Measurements from ENCODE around the gene SERPINB10. TPM values are rescaled to one million over a fixed set of nuclear protein-coding genes. Genes with fewer than 3 reads are reported as not detected.

SERPINB10 gene
- total RNA-seq, 1 experiment from 2014 or later: not detected

DNA sequence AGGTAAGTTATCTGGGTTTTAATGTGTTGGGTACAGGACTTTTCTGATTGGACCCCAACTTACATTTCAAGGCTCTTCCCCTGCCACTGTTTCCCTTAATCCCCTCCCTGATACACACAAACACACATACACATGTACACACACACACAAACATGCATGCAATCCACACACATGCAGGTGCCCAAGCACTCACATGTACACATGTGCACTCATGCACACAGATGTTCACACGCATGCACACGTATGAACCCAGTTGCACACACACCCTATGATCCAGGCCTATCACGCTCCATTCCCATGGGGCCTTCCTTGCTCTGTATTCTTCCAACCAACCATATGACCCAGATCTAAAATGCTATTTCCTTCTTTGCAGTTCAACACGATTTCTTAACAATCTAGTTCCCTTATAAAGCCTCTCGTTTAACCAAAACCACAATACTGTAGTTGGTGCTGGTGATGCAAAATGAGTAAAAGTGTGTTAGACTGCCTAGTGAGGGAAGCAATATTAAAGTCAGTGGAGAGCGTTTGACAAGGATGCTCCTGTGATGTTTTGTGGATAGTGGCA, 73.2 kb downstream of the SERPINB10 start (continued):
- TF ChIP-seq, protein P1, sequence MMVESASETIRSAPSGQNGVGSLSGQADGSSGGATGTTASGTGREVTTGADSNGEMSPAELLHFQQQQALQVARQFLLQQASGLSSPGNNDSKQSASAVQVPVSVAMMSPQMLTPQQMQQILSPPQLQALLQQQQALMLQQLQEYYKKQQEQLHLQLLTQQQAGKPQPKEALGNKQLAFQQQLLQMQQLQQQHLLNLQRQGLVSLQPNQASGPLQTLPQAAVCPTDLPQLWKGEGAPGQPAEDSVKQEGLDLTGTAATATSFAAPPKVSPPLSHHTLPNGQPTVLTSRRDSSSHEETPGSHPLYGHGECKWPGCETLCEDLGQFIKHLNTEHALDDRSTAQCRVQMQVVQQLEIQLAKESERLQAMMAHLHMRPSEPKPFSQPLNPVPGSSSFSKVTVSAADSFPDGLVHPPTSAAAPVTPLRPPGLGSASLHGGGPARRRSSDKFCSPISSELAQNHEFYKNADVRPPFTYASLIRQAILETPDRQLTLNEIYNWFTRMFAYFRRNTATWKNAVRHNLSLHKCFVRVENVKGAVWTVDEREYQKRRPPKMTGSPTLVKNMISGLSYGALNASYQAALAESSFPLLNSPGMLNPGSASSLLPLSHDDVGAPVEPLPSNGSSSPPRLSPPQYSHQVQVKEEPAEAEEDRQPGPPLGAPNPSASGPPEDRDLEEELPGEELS (CRISPR knock-in tag; IDR thresholded peaks at IDR 0.05): no peak
- TF ChIP-seq NFATC4 (CRISPR knock-in tag; IDR thresholded peaks at IDR 0.05): no peak
- TF ChIP-seq SMAD4 (CRISPR knock-in tag; IDR thresholded peaks at IDR 0.05): no peak

DNA sequence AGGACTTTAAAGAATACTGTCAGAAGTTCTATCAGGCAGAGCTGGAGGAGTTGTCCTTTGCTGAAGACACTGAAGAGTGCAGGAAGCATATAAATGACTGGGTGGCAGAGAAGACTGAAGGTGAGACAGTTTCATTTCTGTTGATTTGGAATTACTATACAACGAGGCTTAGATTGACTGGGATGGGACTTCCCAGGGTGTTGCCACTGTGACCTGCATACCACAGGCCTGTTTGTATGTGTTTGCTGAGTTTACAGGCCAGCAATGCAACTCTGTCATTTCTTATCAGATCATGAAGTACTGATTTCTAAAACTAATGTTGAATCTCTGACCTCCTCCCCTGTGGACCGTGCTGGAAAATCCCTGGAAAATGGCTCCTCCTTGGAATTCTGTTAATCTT, 74.0 kb downstream of the SERPINB10 start:
- TF ChIP-seq NR2C2 (CRISPR knock-in tag; IDR thresholded peaks at IDR 0.05) (no peak), FOXP1 (CRISPR knock-in tag; IDR thresholded peaks at IDR 0.05; ENCODE audit: borderline replicate concordance) (no peak), SMAD3 (CRISPR knock-in tag; IDR thresholded peaks at IDR 0.05; ENCODE audit: borderline replicate concordance) (no peak), TEAD4 (CRISPR knock-in tag; IDR thresholded peaks at IDR 0.05) (no peak), ZNF219 (CRISPR knock-in tag; IDR thresholded peaks at IDR 0.05; ENCODE audit: borderline replicate concordance) (no peak), GTF2I (CRISPR knock-in tag; conservative IDR thresholded peaks at IDR 0.05) (no peak), KAT7 (CRISPR knock-in tag; IDR thresholded peaks at IDR 0.05; ENCODE audit: borderline replicate concordance) (no peak), ZNF121 (CRISPR knock-in tag; IDR thresholded peaks at IDR 0.05) (no peak), ATF1 (CRISPR knock-in tag; IDR thresholded peaks at IDR 0.05) (no peak), JAZF1 (CRISPR knock-in tag; IDR thresholded peaks at IDR 0.05) (no peak), ZNF671 (CRISPR knock-in tag; IDR thresholded peaks at IDR 0.05) (no peak), ETV6 (CRISPR knock-in tag; IDR thresholded peaks at IDR 0.05) (no peak), CBFB (CRISPR knock-in tag; IDR thresholded peaks at IDR 0.05; ENCODE audit: low read depth) (no peak)
- TF ChIP-seq, protein P2, sequence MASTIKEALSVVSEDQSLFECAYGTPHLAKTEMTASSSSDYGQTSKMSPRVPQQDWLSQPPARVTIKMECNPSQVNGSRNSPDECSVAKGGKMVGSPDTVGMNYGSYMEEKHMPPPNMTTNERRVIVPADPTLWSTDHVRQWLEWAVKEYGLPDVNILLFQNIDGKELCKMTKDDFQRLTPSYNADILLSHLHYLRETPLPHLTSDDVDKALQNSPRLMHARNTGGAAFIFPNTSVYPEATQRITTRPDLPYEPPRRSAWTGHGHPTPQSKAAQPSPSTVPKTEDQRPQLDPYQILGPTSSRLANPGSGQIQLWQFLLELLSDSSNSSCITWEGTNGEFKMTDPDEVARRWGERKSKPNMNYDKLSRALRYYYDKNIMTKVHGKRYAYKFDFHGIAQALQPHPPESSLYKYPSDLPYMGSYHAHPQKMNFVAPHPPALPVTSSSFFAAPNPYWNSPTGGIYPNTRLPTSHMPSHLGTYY (CRISPR knock-in tag; IDR thresholded peaks at IDR 0.05): no peak
- TF ChIP-seq, protein P3, sequence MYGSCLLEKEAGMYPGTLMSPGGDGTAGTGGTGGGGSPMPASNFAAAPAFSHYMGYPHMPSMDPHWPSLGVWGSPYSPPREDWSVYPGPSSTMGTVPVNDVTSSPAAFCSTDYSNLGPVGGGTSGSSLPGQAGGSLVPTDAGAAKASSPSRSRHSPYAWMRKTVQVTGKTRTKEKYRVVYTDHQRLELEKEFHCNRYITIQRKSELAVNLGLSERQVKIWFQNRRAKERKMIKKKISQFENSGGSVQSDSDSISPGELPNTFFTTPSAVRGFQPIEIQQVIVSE (CRISPR knock-in tag; IDR thresholded peaks at IDR 0.05; ENCODE audit: borderline replicate concordance): no peak
- TF ChIP-seq, protein P4, sequence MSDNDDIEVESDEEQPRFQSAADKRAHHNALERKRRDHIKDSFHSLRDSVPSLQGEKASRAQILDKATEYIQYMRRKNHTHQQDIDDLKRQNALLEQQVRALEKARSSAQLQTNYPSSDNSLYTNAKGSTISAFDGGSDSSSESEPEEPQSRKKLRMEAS (CRISPR knock-in tag; IDR thresholded peaks at IDR 0.05): no peak
- TF ChIP-seq, protein P5, sequence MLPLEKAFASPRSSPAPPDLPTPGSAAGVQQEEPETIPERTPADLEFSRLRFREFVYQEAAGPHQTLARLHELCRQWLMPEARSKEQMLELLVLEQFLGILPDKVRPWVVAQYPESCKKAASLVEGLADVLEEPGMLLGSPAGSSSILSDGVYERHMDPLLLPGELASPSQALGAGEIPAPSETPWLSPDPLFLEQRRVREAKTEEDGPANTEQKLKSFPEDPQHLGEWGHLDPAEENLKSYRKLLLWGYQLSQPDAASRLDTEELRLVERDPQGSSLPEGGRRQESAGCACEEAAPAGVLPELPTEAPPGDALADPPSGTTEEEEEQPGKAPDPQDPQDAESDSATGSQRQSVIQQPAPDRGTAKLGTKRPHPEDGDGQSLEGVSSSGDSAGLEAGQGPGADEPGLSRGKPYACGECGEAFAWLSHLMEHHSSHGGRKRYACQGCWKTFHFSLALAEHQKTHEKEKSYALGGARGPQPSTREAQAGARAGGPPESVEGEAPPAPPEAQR (CRISPR knock-in tag; IDR thresholded peaks at IDR 0.05): no peak
- Mint-ChIP-seq H3K9me3 (no peaks in the 10 kb centered on the region), H3K4me1 (peaks cover 8% of the 10 kb centered on the region), H3K4me3 (no peak overlapping the region), H3K27me3 (ENCODE audit: low read depth) (peaks cover 48% of the 10 kb centered on the region), H3K36me3 (no peaks in the 10 kb centered on the region), H3K27ac (no peak overlapping the region)
- DNase-seq (ENCODE audit: low spot score) (no peak), ATAC-seq (no peak)
- ChIA-PET POLR2A (no interaction called here), CTCF (no interaction called here)

DNA sequence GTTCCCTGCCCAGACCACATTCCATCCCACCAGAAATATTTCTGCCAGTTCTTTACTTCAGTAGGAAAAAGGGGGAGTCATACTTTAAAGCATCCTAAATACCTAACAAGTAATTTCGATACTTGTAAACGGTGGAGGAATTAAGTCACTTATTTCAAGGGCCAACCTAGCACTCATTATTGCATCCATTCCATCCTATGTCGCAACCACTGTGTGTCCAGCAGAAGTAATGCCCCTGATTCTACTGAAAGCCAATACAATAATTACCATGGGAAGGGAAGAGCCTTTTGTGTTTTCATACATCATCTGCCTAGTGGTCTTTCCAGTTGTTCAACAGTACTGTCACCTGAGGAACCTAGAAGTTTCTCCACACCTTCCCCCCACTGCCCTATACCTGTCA, 74.6 kb downstream of the SERPINB10 start:
- POLR2A ChIA-PET: no interaction called here
- TF ChIP-seq, protein P6, sequence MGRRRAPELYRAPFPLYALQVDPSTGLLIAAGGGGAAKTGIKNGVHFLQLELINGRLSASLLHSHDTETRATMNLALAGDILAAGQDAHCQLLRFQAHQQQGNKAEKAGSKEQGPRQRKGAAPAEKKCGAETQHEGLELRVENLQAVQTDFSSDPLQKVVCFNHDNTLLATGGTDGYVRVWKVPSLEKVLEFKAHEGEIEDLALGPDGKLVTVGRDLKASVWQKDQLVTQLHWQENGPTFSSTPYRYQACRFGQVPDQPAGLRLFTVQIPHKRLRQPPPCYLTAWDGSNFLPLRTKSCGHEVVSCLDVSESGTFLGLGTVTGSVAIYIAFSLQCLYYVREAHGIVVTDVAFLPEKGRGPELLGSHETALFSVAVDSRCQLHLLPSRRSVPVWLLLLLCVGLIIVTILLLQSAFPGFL (CRISPR knock-in tag; IDR thresholded peaks at IDR 0.05; ENCODE audit: borderline replicate concordance): no peak
- TF ChIP-seq TEAD1 (CRISPR knock-in tag; IDR thresholded peaks at IDR 0.05): no peak
- TF ChIP-seq ZNF317 (CRISPR knock-in tag; IDR thresholded peaks at IDR 0.05; ENCODE audit: borderline replicate concordance, low read depth): no peak
- TF ChIP-seq IRF2 (CRISPR knock-in tag; IDR thresholded peaks at IDR 0.05; ENCODE audit: borderline replicate concordance, low read depth): no peak
- TF ChIP-seq, protein P7, sequence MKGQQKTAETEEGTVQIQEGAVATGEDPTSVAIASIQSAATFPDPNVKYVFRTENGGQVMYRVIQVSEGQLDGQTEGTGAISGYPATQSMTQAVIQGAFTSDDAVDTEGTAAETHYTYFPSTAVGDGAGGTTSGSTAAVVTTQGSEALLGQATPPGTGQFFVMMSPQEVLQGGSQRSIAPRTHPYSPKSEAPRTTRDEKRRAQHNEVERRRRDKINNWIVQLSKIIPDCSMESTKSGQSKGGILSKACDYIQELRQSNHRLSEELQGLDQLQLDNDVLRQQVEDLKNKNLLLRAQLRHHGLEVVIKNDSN (CRISPR knock-in tag; IDR thresholded peaks at IDR 0.05): no peak
- TF ChIP-seq, protein P8, sequence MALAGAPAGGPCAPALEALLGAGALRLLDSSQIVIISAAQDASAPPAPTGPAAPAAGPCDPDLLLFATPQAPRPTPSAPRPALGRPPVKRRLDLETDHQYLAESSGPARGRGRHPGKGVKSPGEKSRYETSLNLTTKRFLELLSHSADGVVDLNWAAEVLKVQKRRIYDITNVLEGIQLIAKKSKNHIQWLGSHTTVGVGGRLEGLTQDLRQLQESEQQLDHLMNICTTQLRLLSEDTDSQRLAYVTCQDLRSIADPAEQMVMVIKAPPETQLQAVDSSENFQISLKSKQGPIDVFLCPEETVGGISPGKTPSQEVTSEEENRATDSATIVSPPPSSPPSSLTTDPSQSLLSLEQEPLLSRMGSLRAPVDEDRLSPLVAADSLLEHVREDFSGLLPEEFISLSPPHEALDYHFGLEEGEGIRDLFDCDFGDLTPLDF (CRISPR knock-in tag; IDR thresholded peaks at IDR 0.05): no peak
- no peak for DNase-seq (ENCODE audit: low spot score)
- Mint-ChIP-seq H3K27ac (no peak overlapping the region), H3K27me3 (ENCODE audit: low read depth) (peaks cover 42% of the 10 kb centered on the region), H3K4me1 (peaks cover 8% of the 10 kb centered on the region), H3K36me3 (no peaks in the 10 kb centered on the region), H3K9me3 (no peaks in the 10 kb centered on the region), H3K4me3 (no peak overlapping the region)
- no peak for ATAC-seq
- CTCF ChIA-PET: interaction anchor here (5.0 kb wide), 1 partner anchor 12 kb away, joined by 17 read pairs; no protein-coding TSS in a partner anchor
